ENCODE measurements around the gene KIAA0319L. TPM values are rescaled to one million over a fixed set of nuclear protein-coding genes. Genes with fewer than 3 reads are reported as not detected.
A peak's percentile ranks its signal among the peaks of the same experiment; 100 is the strongest.

KIAA0319L gene
- total RNA-seq (100 to 1,000 TPM in 3 of 9 donors, 10 to 100 TPM in 6; 53.8 to 278 (median 86.1) TPM), polyA plus RNA-seq (10 to 100 TPM; 26.5 to 60.1 (median 29.2) TPM)
- long read RNA-seq, donor 1, partial matches to known transcripts: 12 of 13 reads
- long read RNA-seq, donor 1, other reads (novel, unspliced or antisense): 0 of 13 reads
- long read RNA-seq, donor 2, full-length matches to known transcripts: 8 of 18 reads
- long read RNA-seq, donor 2, partial matches to known transcripts: 10 of 18 reads
- long read RNA-seq, donor 2, other reads (novel, unspliced or antisense): 0 of 18 reads
- long read RNA-seq, donor 3, full-length matches to known transcripts: 10 of 10 reads
- long read RNA-seq, donor 3, partial matches to known transcripts: 0 of 10 reads
- long read RNA-seq, donor 3, other reads (novel, unspliced or antisense): 0 of 10 reads
- long read RNA-seq, donor 4, full-length matches to known transcripts: 5 of 27 reads
- long read RNA-seq, donor 4, partial matches to known transcripts: 11 of 27 reads
- long read RNA-seq, donor 4, other reads (novel, unspliced or antisense): 11 of 27 reads
- long read RNA-seq, donor 5, full-length matches to known transcripts: 74 of 148 reads
- long read RNA-seq, donor 5, partial matches to known transcripts: 22 of 148 reads
- long read RNA-seq, donor 5, other reads (novel, unspliced or antisense): 52 of 148 reads
- long read RNA-seq, donor 6, partial matches to known transcripts: 9 of 19 reads
- long read RNA-seq, donor 6, other reads (novel, unspliced or antisense): 9 of 19 reads
- long read RNA-seq, donor 7, partial matches to known transcripts: 52 of 57 reads
- long read RNA-seq, donor 7, other reads (novel, unspliced or antisense): 0 of 57 reads
- long read RNA-seq, donor 8, full-length matches to known transcripts: 9 of 55 reads
- long read RNA-seq, donor 8, partial matches to known transcripts: 46 of 55 reads
- long read RNA-seq, donor 8, other reads (novel, unspliced or antisense): 0 of 55 reads
- long read RNA-seq, donor 9, full-length matches to known transcripts: 6 of 11 reads
- long read RNA-seq, donor 9, partial matches to known transcripts: 5 of 11 reads
- long read RNA-seq, donor 9, other reads (novel, unspliced or antisense): 0 of 11 reads
- long read RNA-seq, donor 10, full-length matches to known transcripts: 3 of 20 reads
- long read RNA-seq, donor 10, partial matches to known transcripts: 17 of 20 reads
- long read RNA-seq, donor 10, other reads (novel, unspliced or antisense): 0 of 20 reads

DNA sequence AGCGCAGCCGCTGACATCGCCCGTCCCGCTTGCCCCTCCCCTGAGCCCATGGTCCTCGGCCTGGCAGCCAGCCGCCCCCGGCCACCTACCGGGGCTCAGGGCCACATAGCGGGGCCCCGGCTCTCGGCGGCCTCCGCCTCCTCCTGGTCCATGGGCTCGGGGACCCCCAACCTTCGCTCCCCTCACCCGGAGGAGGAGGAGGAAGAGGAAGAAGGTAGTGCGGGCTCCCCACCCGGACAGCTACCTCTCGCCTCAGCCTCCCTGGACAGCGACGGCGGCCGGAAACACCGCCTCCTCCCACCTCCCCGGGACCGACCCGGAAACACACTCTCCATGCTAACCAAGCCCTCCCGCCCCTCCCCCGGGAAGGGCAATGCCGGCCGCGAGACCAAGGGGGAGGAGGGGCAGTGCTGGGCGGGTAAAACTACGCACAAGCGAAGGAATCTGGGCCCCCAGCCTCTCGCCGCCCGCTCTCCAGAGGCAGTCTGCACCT lies at the start of gene KIAA0319L:
Gene KIAA0319L (minus strand): TSS at position 286 of the 493 bp plus-strand sequence. CDS start 2,912 bp downstream, outside the sequence.
- H3K4me3 ChIP-seq: peak within 1 kb of the TSS; percentile 25 to 94 (median 74)
- no peaks in the 10 kb centered on the region for H3K27me3 ChIP-seq
- WGBS, 4 donors: 0 to 1% (median 0%) methylated on average over 3 to 39 of the region's 39 CpGs
- H3K4me1 ChIP-seq (replicated peaks in 1 of 2): peaks cover 28 to 63% of the 10 kb centered on the region in 2 donors
- TF ChIP-seq POLR2A (IDR thresholded peaks at IDR 0.05): peak in 1 of 2 donors; percentile 64
- TF ChIP-seq CTCF (IDR thresholded peaks at IDR 0.05): no peak
- H3K27ac ChIP-seq: peak within 1 kb of the TSS; percentile 89 to 99 (median 94)
- peaks cover 0 to 14% of the 10 kb centered on the region in 2 donors for H3K36me3 ChIP-seq (replicated peaks in 1 of 2)
- DNase-seq: peak; percentile 89 to 94 (median 91)
- intact Hi-C loops (cut with DNase I): loop anchor here in 1 of 2 donors (5.0 kb wide), 1 partner anchor 105 kb away; no protein-coding TSS in a partner anchor
- no peaks in the 10 kb centered on the region for H3K9me3 ChIP-seq (replicated peaks in 1 of 3)

GRCh38 chr1:35605867-35606182 lies 48.6 kb upstream of the KIAA0319L start:
- no peak for DNase-seq
- WGBS, 4 donors: 80 to 90% (median 87%) methylated on average over 4 of the region's 4 CpGs
- Histone ChIP-seq H3K27ac (no peak overlapping the region), H3K4me1 (replicated peaks in 1 of 2) (no peaks in the 10 kb centered on the region), H3K36me3 (replicated peaks in 1 of 2) (peaks cover 0 to 68% of the 10 kb centered on the region in 2 donors), H3K4me3 (no peak overlapping the region), H3K9me3 (replicated peaks in 1 of 3) (no peaks in the 10 kb centered on the region), H3K27me3 (no peaks in the 10 kb centered on the region)
- intact Hi-C loops (cut with DNase I): no loop called here
- no peak for TF ChIP-seq POLR2A (IDR thresholded peaks at IDR 0.05)
- no peak for TF ChIP-seq CTCF (IDR thresholded peaks at IDR 0.05)

- Histone ChIP-seq H3K9me3 (replicated peaks in 1 of 3) (no peaks in the 10 kb centered on the region), H3K27me3 (no peaks in the 10 kb centered on the region), H3K27ac (no peak overlapping the region), H3K36me3 (replicated peaks in 1 of 2) (peaks cover 0 to 68% of the 10 kb centered on the region in 2 donors), H3K4me3 (no peak overlapping the region), H3K4me1 (replicated peaks in 1 of 2) (no peaks in the 10 kb centered on the region)
- WGBS, 4 donors: 86 to 89% (median 87%) methylated on average over 6 of the region's 6 CpGs
- DNase-seq: peak in 1 of 7 donors; percentile 5
- intact Hi-C loops (cut with DNase I): no loop called here
- TF ChIP-seq CTCF (IDR thresholded peaks at IDR 0.05) (no peak), POLR2A (IDR thresholded peaks at IDR 0.05) (no peak)
Observed at GRCh38 chr1:35605071-35605866, 48.1 kb upstream of the KIAA0319L start.
